GM21526 (cell line): ENCODE results near the gene GALNT2.

Experiments used
- ATAC-seq: cut with Tn5 transposase; IDR thresholded peaks from one replicate; pipeline ENCODE4 v1.9.1; 2021; ENCODE audit warnings: moderate library complexity; ENCODE audit not compliant: unreplicated experiment, low FRiP score

Gene GALNT2

DNA sequence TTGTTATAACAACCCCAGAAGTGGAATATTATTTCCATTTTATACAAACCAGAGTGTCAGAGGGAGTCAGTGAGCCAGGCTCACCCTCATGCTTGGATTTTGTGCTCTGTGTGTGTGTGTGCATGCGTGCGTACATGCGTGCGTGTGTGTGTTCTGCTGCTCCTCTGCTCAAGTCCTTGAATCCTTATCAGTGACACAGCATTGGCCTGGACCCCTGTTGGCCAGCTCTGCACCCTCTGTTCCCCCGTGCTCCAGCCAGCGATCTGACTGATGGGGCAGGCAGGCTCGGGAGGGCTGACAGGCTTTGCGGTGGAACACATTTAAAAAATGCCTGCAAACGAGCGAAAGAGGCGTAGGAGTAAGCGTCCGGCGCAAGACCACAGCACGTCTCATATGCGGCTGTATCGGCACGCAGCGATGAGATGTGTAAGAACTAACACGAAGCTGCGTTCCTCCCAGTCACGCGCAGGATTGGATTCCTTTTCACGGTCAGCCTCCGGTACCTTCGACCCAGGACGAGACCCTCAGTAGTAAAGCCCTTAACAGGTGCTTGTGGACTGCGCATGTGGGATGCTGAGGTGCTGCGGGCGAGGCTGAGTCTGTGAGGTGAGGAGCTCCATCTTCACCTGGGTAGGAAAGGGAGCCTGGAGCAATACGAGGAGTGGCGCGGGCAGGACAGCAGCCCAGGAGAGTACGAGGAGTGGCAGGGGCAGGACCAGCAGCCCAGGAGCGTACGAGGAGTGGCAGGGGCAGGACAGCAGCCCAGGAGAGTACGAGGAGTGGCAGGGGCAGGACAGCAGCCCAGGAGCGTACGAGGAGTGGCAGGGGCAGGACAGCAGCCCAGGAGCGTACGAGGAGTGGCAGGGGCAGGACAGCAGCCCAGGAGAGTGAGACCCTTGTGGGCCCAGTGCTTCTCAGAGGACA is 130.9 kb downstream of the GALNT2 start:
- no peak for ATAC-seq

DNA sequence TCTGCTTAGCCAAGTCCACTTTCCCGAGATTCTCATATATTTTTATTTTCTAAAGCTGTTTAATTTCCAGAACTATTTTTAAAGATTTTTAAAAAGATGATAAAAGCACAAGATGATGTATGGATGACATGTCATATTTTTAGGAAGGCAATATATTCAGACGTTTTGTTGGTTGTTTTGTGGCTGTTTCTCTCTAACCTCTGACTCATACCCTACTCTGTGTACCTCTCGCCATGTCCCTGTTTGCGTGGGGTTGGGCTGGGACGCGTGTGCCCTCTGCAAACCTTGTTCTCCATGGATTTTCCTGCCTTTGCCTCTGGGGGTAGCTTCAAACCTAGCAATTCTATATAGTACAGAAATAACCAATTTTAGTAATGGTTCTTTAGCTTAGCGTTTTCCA is 132.0 kb downstream of the GALNT2 start:
- no peak for ATAC-seq

DNA sequence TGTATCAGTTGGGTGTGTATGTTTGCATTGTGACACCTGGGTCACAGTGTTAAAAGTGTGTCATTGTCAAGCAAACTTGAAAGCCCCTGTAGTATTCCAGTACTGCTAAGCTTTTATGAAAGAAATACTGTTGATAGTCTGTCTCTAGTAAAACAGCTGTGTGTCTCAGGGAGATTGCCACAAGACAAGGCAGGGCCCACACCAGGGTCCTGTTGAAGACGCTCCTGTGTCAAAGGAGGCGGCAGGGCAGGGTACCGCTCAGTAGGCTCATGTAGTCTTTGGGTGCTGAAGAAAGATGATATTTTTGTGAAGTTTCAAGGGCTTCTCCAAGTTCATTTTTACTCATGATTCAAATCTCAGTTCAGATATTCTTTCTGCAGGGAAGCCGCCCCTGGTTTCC is 132.5 kb downstream of the GALNT2 start:
- no peak for ATAC-seq

DNA sequence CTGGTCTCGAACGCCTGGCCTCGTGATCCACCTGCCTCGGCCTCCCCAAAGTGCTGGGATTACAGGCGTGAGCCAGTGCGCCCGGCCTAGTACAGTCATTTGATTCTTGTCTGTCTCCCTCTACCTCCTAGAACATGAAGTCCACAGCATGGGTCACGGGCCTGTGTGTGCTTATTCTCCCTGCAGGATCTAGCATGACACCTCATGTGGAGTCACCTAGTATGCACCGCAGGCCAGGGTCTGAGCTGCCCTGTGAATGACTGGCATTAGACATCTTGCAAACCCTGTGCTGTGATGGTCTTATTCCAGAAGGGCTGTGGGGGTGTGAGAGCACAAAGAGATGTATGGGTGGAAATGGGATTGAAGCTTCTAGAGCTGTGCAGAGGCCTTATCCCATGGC is 133.2 kb downstream of the GALNT2 start:
- ATAC-seq = no peak

DNA sequence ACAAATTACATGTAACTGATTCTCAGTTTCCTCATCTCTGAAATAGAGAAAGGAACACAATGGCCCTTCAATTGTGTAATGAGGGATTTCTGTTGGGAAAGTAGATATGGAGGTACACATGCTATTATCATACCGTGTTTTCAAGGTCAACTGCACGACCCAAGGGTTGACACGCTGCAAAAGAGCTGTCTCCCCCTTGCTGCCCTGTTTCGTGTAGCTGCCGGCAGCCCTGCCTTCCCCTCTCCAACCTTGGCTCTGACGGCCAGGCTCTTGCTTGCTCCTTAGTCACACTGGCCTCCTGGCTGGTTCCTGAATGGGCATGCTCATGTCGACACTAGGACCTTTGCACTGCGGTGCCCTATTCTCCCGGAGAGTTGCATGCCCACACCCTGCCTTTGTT is 134.4 kb downstream of the GALNT2 start:
- ATAC-seq = no peak

DNA sequence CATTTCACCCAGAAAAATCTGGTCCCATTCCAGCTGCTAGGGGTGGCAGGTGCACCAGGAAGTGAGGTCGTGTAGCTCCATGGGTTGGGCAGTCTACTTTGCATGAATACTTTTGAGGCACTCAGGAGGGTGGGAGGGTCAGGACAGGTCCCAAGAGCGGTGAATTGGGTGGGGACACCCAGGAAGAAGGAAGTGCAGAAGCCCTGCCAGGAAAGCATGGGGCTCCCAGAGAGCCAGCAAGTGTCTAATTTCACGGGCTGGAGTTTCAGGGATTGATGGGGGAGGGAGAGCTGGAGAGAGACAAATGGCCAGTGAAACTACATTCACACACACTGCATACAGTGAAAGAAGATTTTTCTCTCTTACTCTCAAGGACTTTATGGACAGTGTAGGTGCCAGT is 137.8 kb downstream of the GALNT2 start:
- no peak for ATAC-seq

DNA sequence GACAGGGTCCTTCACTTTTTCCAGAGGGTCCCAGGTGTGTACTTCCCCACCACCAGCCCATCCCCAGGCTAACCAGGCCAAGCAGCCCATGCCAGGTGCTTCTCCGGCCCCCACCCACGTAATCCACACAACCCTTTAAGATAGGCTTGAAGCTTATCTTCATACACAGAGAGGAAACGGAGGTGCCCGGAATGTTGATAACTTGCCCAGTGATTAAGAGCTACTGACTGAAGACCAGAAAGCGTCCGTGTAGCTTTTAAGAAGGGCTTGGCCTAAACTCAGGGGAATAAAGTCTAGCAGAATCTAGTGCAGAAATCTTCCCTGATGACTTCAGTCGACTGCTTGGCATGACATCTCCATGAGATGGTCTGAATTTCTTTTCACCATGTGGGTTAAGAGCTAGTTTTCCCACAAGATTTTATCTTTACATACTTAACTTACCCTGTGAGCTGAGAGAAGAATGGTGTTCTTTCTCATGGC is 138.7 kb downstream of the GALNT2 start:
- ATAC-seq = no peak

DNA sequence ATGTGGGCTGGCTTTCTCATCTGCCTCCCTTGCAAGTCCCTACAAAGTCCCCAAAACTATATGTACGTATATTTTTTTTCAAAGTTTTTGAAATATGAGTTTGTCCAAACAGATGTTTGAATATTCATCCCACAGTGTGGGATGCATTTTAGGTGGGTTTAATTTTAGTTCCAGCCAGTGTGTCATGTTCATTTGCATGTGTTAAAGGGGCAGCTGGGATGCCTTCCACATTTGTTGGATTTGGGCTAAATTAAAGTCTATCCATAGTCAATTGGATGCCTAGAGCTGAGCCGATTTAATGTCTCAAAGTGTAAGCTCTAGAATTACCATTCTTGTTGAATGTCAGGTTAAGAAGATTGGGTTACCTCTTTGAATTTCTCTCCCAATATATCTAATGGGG is 139.2 kb downstream of the GALNT2 start:
- no peak for ATAC-seq

DNA sequence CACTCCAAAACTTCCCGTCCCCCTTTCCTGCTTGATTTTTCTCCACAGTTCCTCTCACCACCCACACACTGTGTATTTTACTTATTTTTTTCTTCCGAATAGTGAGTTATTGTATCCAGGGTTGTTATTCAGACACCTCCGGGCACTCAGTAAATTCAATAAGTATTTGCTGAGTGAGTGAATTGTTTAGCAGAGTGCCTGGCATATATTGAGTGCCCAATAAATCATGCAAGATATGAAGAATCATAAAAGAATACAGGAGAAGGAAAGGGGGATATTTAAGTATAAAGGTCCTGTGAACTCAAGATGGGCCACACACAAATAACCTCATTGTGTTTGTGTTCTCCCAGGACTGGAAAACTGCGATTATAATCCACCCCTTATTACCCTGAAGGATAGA is 139.9 kb downstream of the GALNT2 start:
- ATAC-seq = no peak

DNA sequence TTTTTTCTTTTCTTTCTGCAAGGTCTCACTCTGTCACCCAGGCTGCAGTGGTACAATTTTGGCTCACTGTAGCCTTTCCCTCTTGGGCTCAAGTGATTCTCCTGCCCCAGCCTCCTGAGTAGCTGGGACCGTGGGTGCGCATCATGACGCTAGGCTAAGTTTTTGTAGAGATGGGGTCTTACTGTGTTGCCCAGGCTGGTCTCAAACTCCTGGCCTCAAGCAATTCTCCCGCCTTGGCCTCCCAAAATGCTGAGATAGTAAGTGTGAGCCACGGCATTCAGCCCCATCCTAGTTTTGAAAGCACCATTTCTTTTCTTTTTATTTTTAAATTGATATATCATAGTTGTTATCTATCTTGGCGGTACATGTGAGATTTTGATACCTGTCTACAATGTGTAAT is 140.6 kb downstream of the GALNT2 start:
- ATAC-seq = no peak

DNA sequence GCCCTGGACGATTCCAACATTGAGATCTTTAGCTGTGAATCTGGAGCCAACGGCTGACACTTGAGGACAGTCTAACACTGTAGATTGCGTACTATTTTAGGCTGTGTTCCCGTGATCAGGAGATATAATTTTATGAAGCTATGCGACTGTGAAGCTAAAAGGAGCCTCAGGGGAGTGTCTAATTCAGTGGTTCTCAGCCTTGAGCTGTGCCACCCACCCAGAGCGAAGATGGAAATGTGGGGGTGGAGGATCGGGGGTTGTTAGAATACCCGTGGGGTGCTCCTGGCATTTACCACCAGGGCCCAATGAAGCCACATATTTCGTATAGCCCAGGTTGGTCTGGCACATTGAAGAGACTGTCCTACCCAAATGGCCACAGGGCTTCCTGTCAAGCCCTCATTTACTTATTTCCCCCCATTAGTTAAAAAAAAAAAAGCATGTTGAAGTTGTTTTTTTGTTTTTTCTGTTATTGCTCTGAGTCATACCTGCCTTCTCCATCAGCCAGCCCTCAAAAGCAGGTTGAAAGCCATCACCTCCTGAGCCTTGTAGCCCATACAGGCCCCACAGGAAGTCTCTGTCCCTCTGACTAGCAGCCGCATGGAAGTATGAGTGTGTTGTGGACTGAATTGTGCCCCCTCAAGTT is 141.7 kb downstream of the GALNT2 start:
- ATAC-seq = no peak

DNA sequence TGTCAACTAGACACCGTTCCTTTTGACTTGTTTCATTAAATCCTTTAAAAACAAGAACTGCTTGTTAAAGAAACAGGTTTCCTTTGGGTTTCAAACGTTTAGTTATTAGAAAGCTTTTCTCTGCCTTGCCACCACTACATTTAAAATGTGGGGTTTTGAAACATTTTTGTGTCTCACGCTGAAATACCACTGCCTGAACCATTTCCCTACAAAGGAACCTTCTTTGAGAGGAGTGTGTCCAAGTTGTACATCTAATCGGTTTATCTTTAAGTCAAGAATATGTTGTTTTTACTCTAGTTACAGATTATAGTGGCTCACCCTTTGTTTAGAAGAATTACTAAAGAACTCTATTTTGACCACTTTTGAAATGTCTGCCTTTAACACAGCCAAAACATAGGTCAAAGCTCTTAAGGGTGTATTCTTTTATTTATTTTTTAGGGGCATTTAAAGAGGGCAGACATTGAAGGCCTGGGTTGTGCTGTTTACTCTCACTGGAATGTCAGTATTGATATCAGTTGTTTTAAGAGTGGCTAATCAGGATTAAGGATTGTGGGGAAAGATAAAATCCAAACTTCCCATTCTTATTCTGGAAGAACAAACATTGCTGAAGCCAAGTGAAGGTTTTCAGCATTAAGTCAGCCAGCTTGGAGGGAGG is 143.4 kb downstream of the GALNT2 start:
- no peak for ATAC-seq

DNA sequence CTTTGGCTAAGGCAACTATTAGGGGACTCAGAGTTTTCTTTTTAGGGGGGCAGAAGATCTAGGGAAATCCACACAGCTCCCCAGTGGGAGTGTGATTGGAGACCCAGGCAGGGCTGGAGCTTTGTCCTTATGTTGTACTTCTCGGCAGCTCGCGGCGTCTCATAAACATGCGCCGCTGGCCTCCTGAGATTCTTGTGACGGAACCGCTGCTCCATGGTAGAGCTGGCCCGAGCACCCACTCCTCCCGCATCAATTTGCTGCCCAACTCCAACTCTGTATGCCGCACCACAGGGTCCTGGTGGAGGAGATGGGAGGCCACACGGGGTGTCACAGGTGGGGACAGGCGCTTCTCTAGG is 143.9 kb downstream of the GALNT2 start:
- ATAC-seq = no peak

DNA sequence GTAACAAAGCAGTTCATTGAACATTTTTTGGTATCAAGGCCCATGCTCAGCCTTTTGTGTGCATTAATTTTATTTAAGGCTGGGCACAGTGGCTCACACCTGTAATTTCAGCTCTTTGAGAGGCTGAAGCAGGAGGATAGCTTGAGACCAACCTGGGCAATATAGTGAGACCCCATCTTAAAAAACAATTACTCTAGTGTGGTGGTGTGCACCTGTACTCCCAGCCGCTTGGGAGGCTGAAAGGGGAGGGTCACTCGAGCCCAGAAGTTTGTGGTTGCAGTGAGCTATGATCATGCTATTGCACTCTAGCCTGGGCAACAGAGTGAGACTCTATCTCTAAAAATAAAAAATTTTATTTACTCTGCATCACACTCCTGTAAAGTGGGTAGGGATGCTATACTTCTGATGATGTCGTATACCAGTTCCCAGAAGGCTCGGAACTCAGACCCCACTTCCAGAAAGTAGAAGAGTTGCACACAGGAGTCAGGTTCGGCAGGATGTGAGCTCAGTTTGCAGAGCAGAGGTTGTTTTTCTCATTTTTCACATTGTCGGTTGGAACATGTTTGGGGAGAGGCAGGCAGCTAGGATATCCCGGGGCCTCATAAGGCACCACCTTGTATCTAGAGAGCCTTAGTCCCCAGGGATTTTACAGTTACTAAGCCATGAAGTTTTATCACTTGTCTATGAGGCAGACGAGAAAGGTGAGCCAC is 144.6 kb downstream of the GALNT2 start:
- ATAC-seq = no peak

DNA sequence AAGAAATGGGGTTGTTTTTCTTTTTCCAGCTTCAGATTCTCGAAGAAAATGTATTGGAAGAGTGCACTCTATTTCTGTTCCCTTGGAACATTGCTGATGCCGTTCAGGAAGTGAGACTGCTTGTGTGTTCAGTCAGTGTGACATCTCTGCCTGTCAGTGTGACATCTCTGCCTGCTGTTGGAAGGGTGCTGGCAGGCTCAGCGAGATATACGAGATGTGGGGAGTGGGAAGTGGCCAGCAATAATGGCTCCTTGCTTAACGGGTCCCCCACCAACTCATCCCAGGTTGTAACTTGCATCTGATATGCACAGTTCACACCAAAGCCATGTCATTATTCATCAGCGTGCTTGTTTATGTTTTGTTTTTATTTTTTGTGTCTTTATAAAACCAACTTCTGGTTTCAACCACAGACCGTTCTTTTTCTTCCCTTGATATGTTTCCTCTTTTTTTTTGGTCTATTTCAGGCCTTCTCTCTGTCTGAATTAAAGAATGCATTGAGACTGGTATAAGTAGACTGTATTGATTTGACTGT is 145.4 kb downstream of the GALNT2 start:
- ATAC-seq = peak; percentile 57

DNA sequence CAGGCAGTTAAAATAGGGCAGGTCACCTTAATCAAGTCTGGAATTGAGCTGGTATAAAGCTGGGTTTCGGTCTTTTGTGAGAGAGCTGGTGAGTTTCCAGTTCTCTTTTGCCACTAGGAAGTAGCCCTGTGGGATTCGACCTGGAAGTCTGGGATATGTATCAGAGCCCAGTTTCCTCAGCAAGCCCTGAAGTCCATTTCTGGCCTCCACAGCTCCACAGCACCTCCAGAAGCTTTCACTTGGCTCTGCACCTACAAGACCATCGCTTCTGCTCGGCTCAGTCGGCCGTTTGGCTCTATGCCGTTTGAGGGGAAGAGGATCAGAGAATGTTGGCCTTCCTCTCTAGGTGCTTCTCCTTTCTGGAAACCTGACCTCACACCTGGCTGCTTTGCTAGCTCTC is 148.0 kb downstream of the GALNT2 start:
- no peak for ATAC-seq

DNA sequence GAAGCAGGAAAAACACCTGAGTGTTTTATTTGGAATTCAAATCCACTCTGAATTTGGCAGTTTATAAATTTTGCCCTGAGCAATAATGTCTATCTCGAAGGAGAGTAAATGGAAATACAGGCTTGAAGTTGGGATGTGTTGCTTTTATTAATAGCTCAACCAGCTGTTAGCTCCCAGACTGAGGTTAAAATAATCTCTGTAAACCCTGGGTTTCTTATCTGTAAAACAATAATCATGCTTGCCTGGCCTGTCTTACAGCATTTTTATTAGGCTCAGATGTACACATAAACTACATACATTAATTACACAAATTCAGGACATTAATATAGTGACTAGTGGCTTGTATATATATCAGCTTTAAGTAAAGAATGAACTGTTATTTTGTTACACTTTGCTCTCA is 148.5 kb downstream of the GALNT2 start:
- ATAC-seq = no peak

DNA sequence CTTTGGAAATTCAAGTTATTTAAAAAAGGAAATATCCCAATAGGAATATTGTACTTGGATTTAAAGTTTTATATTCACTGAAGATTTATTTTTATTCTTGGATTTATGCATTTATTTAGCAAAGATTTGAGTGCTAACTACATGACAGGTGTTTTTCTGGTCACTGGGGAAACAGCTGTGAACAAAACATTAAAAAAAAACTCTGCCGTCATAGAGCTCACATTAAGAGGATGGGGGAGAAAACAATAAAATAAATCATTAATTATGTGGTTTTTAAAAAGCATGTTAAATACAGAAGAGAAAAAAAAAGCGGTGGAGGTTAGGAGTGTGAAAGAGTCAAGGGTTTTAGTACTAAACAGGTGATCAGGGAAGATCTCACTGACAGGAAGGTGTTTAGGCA is 149.9 kb downstream of the GALNT2 start:
- ATAC-seq = no peak

DNA sequence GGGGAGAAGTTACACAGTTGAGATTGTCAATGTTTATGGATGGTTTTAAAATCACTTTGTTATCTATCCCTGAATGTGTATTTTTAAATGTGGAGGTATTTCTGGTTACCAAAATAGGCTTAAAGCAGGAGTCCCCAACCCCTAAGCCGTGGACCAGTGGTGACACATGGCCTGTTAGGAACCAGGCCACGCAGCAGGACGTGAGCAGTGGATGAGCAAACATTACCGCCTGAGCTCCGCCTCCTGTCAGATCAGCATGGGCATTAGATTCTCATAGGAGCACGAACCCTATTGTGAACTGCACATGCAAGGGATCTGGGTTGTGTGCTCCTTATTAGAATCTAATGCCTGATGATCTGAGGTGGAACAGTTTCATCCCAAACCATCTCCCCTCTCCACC is 151.6 kb downstream of the GALNT2 start:
- no peak for ATAC-seq

DNA sequence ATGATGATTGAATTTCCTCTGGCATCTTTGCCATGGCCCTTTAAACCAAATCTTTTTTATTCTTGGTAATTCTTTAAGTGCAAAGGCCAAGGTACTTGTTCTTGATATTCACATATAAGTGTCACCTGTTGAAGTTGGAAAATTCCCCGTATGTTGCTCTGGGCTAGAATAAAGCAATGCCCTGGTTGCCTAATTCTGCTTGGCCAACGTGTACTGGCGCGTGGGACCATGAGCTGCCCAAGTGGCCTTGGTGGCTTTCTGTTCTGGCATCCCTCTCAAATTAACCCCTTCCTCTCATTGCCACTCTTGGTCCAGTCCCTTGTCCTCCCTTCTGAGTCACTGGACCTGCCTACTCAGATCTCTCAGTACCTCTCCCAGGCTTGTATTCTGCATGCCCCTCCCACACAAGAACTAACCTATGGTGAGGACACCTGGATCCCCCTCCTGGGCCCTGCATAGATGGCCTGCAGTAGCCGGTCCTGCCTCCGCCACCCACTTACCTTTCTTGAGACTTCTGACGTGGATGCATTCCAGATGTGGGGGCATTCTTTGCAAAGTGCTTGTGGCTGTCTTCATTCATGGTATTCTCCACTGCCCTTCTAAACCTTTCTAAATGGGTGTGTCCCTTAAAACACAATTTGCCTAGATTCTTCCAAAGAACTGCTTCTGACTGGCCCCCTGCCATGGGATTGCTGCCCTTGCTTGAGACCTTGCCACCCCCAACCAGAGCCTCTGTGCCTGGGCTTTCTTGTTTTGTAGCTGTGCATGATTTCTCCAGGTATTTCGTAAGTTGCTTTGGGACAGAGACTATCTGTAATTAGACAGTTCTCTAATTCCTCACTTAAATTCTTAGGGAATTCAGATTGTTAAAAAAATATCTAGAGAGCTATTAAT is 152.4 kb downstream of the GALNT2 start:
- no peak for ATAC-seq
